A673 (cell line): ENCODE data around the gene CYP24A1. TPM values are rescaled to one million over a fixed set of nuclear protein-coding genes. Genes with fewer than 3 reads are reported as not detected.

Experiments
- BruUV-seq: library from RNA; stranded (reverse); fragments of 400-500 nt; replicated peaks from 2 replicates; lab custom pipeline; 2021; lab: Mats Ljungman, UMichigan
- CTCF ChIA-PET: fragments of 300-600 bp; sonication (Branson Sonifier 250); formaldehyde crosslinking; loops from one replicate; lab custom pipeline; 2022; ENCODE audit warnings: antibody characterized with exemption; lab: Charles Lee
- POLR2A ChIA-PET: fragments of 300-600 bp; sonication (Branson Sonifier 250); formaldehyde crosslinking; loops from one replicate; lab custom pipeline; 2022; ENCODE audit warnings: antibody characterized with exemption; ENCODE audit not compliant: low non-redundant PET; lab: Charles Lee
- DNase-seq: peaks from one replicate; pipeline ENCODE4 v3.0.0-alpha.2; 2015; ENCODE audit warnings: low spot score
- H3K27ac ChIP-seq: fragments of 200-600 bp; sonication (generic); 2 replicates; pipeline ENCODE4 v1.5.1; 2016; ENCODE audit warnings: mixed run types, low read depth, mild to moderate bottlenecking, mixed read lengths, antibody characterized with exemption, low read length; ENCODE audit not compliant: poor library complexity, severe bottlenecking
- H3K27me3 ChIP-seq: fragments of 200-600 bp; sonication (generic); replicated peaks from 2 replicates; pipeline ENCODE4 v1.6.1; 2017; ENCODE audit warnings: mixed run types, low read depth, mild to moderate bottlenecking, mixed read lengths, antibody characterized with exemption, low read length; ENCODE audit not compliant: insufficient read depth, poor library complexity
- H3K36me3 ChIP-seq: fragments of 200-600 bp; sonication (generic); 2 replicates; pipeline ENCODE4 v1.6.1; 2016; ENCODE audit warnings: mixed run types, mild to moderate bottlenecking, mixed read lengths, antibody characterized with exemption, low read length; ENCODE audit not compliant: insufficient read depth, poor library complexity, severe bottlenecking
- H3K4me1 ChIP-seq: fragments of 200-600 bp; sonication (generic); 2 replicates; pipeline ENCODE4 v1.6.1; 2017; ENCODE audit warnings: mixed run types, mild to moderate bottlenecking, mixed read lengths, antibody characterized with exemption, low read length; ENCODE audit not compliant: insufficient read depth, poor library complexity, severe bottlenecking
- H3K4me3 ChIP-seq: fragments of 200-600 bp; sonication (generic); 2 replicates; pipeline ENCODE4 v1.5.1; 2016; ENCODE audit warnings: low read depth, mixed run types, mild to moderate bottlenecking, mixed read lengths, low read length; ENCODE audit not compliant: poor library complexity, severe bottlenecking
- H3K9me3 ChIP-seq: fragments of 200-600 bp; sonication (generic); 2 replicates; pipeline ENCODE4 v1.6.1; 2016; ENCODE audit warnings: mixed run types, low read depth, mild to moderate bottlenecking, mixed read lengths, antibody characterized with exemption, low read length; ENCODE audit not compliant: poor library complexity, severe bottlenecking
- CTCF ChIP-seq: fragments of 300-800, 200-600 bp; sonication (generic); conservative IDR thresholded peaks from 2 replicates; pipeline ENCODE4 v1.5.1; 2017; ENCODE audit warnings: low read depth, mild to moderate bottlenecking, antibody characterized with exemption, low read length, moderate library complexity, mixed read lengths
- EZH2 ChIP-seq: fragments of 200-600 bp; sonication (generic); IDR thresholded peaks from 2 replicates; pipeline ENCODE4 v1.6.1; 2017; ENCODE audit warnings: borderline replicate concordance, low read depth, mild to moderate bottlenecking, mixed read lengths, antibody characterized with exemption, low read length; ENCODE audit not compliant: poor library complexity, severe bottlenecking
- intact Hi-C: fragments of 100-400 bp; cut with micrococcal nuclease; formaldehyde crosslinking; loops from one replicate; pipeline ENCODE4 v1.10.0; 2022; ENCODE audit not compliant: unreplicated experiment
- total RNA-seq: library from RNA; stranded (reverse); gene quantifications from 2 replicates; pipeline ENCODE4 v1.2.3, GENCODE V29; 2021

The CYP24A1 gene
- total RNA-seq, 1 experiment from 2014 or later: 0.56 TPM

DNA sequence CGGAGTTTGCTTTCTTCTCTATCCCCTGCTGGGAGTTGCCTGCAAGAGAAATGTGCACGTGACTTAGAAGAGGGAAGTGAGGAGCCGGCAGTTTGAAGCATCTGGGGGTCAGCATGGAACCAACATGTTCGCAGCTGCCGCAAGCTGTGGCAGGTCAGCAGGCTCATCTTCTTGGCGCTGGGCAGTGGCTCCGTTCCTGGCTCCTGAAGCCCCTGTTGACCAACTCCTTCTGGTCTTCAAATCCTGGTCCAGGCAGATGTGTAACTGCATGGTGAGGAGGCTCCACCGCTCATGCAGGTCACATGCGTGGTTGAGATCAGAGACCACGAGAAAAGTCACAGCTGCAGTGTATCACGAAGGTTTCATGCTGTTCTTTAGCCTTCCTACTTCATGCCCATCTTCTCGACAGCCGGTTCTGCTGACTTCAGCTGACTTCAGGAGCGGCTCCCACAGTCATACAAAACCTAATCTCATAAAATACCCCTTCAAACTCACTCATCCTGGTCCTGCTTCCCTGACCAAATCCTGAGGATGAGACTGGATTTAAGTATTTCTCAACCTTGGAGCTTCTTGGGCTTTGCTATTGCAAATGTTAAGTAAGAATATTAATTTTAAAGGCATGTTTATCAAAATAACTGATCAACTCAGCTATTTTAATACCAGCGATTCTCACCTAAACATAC lies 58.5 kb downstream of the CYP24A1 start:
- CTCF ChIA-PET: no interaction called here
- Histone ChIP-seq H3K27ac (no peak overlapping the region), H3K4me1 (no peaks in the 10 kb centered on the region), H3K27me3 (no peaks in the 10 kb centered on the region), H3K4me3 (no peak overlapping the region), H3K36me3 (no peaks in the 10 kb centered on the region), H3K9me3 (no peaks in the 10 kb centered on the region)
- DNase-seq: no peak
- intact Hi-C loops: no loop called here
- no TSS peak for BruUV-seq
- TF ChIP-seq CTCF (no peak), EZH2 (no peak)
- POLR2A ChIA-PET: no interaction called here

- CTCF ChIA-PET: no interaction called here
- no peak for DNase-seq
- H3K4me3 ChIP-seq: no peak overlapping the region
- no peaks in the 10 kb centered on the region for H3K27me3 ChIP-seq
- no TSS peak for BruUV-seq
- H3K9me3 ChIP-seq: no peaks in the 10 kb centered on the region
- no peaks in the 10 kb centered on the region for H3K36me3 ChIP-seq
- POLR2A ChIA-PET: no interaction called here
- H3K27ac ChIP-seq: no peak overlapping the region
- TF ChIP-seq EZH2 (no peak), CTCF (no peak)
- H3K4me1 ChIP-seq: no peaks in the 10 kb centered on the region
- intact Hi-C loops: no loop called here
These were observed 59.7 kb downstream of the CYP24A1 start for GRCh38 chr20:54114109-54114508.

GRCh38 chr20:54113566-54113965 lies 60.2 kb downstream of the CYP24A1 start:
- H3K36me3 ChIP-seq: no peaks in the 10 kb centered on the region
- TF ChIP-seq EZH2 (no peak), CTCF (no peak)
- ChIA-PET POLR2A (no interaction called here), CTCF (no interaction called here)
- H3K9me3 ChIP-seq: no peaks in the 10 kb centered on the region
- no peaks in the 10 kb centered on the region for H3K4me1 ChIP-seq
- no peak overlapping the region for H3K4me3 ChIP-seq
- no peaks in the 10 kb centered on the region for H3K27me3 ChIP-seq
- intact Hi-C loops: no loop called here
- no peak for DNase-seq
- BruUV-seq: no TSS peak
- H3K27ac ChIP-seq: no peak overlapping the region
